Prostate gland (tissue), 2 donors: ENCODE measurements around the gene PNRC1.

ENCODE experiments used
- CTCF ChIP-seq, 4 experiments: fragments of 200-600 bp in 2 of 4; fragments of 450-650 bp in 2 of 4; sonication (generic) in 2 of 4; IDR thresholded peaks; 1 replicate in 3 of 4; 2 replicates in 1 of 4; pipeline ENCODE4 v1.5.1; 2016 to 2019; ENCODE audit warnings: antibody characterized with exemption in 4 of 4, mild to moderate bottlenecking in 2 of 4, moderate library complexity in 2 of 4
- POLR2A ChIP-seq: fragments of 450-650 bp; IDR thresholded peaks from one replicate; pipeline ENCODE4 v1.6.1; 2016; ENCODE audit warnings: antibody characterized with exemption, mild to moderate bottlenecking

- no peak for TF ChIP-seq POLR2A
- no peak for TF ChIP-seq CTCF (IDR thresholded peaks at IDR 0.05)
Measured at GRCh38 chr6:89048288-89048923, 32.1 kb upstream of the PNRC1 start.
